Endothelial cell of umbilical vein (primary cell): ENCODE measurements around the gene NOD1. TPM values are rescaled to one million over a fixed set of nuclear protein-coding genes. Genes with fewer than 3 reads are reported as not detected.

ENCODE experiments used
- BruUV-seq: library from RNA; stranded (reverse); fragments of 400-500 nt; replicated peaks from 2 replicates; lab custom pipeline; 2021; lab: Mats Ljungman, UMichigan
- CTCF ChIA-PET: fragments of 300-600, 350-600 bp; sonication (Branson Sonifier 250); formaldehyde crosslinking; loops from one replicate; lab custom pipeline; 2021; ENCODE audit warnings: antibody characterized with exemption, inconsistent platforms; lab: Charles Lee
- POLR2A ChIA-PET: fragments of 300-600, 350-600 bp; sonication (Branson Sonifier 250); formaldehyde crosslinking; loops from one replicate; lab custom pipeline; 2021; ENCODE audit warnings: antibody characterized with exemption, inconsistent platforms; lab: Charles Lee
- DNase-seq: peaks from one replicate; pipeline ENCODE4 v3.0.0-alpha.2; 2011; ENCODE audit warnings: low read depth, low spot score
- FAIRE-seq: peaks from 2 replicates; lab custom pipeline; 2011; peaks lifted over from hg19 to GRCh38; lab: Jason Lieb, UNC
- H2AFZ ChIP-seq: 2 replicates; pipeline ENCODE4 v1.6.0; 2012; ENCODE audit warnings: low read depth, low read length, control low read depth, inconsistent platforms
- H3K27ac ChIP-seq: 2 replicates; pipeline ENCODE4 v1.5.1; 2011; ENCODE audit warnings: low read depth, mild to moderate bottlenecking, control low read depth, low read length, moderate library complexity; ENCODE audit not compliant: insufficient read depth
- H3K27me3 ChIP-seq, 2 experiments: 2 replicates each; pipeline versions ENCODE4 v1.6.0 to v1.6.1; 2011; ENCODE audit warnings: low read length in 2 of 2, mixed read lengths in 1 of 2; ENCODE audit not compliant: control insufficient read depth in 2 of 2, insufficient read depth in 2 of 2
- H3K36me3 ChIP-seq, 2 experiments: 2 replicates in 1 of 2; 3 replicates in 1 of 2; pipeline ENCODE4 v1.5.1; 2011; ENCODE audit warnings: low read length in 2 of 2, mild to moderate bottlenecking in 1 of 2, moderate library complexity in 1 of 2; ENCODE audit not compliant: control insufficient read depth in 2 of 2, insufficient read depth in 2 of 2; ENCODE audit errors: extremely low read depth in 1 of 2
- H3K4me1 ChIP-seq: 3 replicates; pipeline ENCODE4 v1.5.1; 2011; ENCODE audit warnings: mild to moderate bottlenecking, low read length; ENCODE audit not compliant: control insufficient read depth, insufficient read depth; ENCODE audit errors: extremely low read depth
- H3K4me2 ChIP-seq: 2 replicates; pipeline ENCODE4 v1.6.1; 2011; ENCODE audit warnings: low read length, control low read depth, mixed read lengths; ENCODE audit not compliant: insufficient read depth
- H3K4me3 ChIP-seq, 3 experiments: fragments of 200-600 bp in 1 of 3; sonication (generic), shearing (Covaris generic) in 1 of 3; replicated peaks in 1 of 3; 2 replicates each; pipeline ENCODE4 v1.5.1; 2011 to 2016; ENCODE audit warnings: control low read depth in 3 of 3, low read length in 3 of 3, mild to moderate bottlenecking in 2 of 3, inconsistent platforms in 1 of 3, low read depth in 1 of 3, moderate library complexity in 1 of 3; ENCODE audit not compliant: insufficient read depth in 1 of 3
- H3K79me2 ChIP-seq: 2 replicates; pipeline ENCODE4 v1.6.0; 2012; ENCODE audit warnings: low read length, inconsistent platforms; ENCODE audit not compliant: control insufficient read depth, insufficient read depth
- H3K9ac ChIP-seq: replicated peaks from 2 replicates; pipeline ENCODE3; 2011; ENCODE audit warnings: low read length, control low read depth; ENCODE audit not compliant: insufficient read depth; ENCODE audit errors: extremely low read depth
- H3K9me1 ChIP-seq: replicated peaks from 3 replicates; pipeline ENCODE4 v1.6.0; 2011; ENCODE audit warnings: mild to moderate bottlenecking, low read length; ENCODE audit not compliant: control insufficient read depth, insufficient read depth; ENCODE audit errors: extremely low read depth
- H3K9me3 ChIP-seq: replicated peaks from 2 replicates; pipeline ENCODE4 v1.5.1; 2012; ENCODE audit warnings: low read length, inconsistent platforms; ENCODE audit not compliant: control insufficient read depth, insufficient read depth
- H4K20me1 ChIP-seq: replicated peaks from 2 replicates; pipeline ENCODE3; 2011; ENCODE audit warnings: mild to moderate bottlenecking, low read length; ENCODE audit not compliant: control insufficient read depth, insufficient read depth; ENCODE audit errors: extremely low read depth
- CTCF ChIP-seq, 2 donors: IDR thresholded peaks; 1 replicate in 1 of 2; 2 replicates in 1 of 2; pipeline ENCODE4 v1.5.1; 2011; ENCODE audit warnings: low read length in 2 of 2, mild to moderate bottlenecking in 2 of 2, moderate library complexity in 2 of 2, control low read depth in 1 of 2, inconsistent platforms in 1 of 2, low read depth in 1 of 2; ENCODE audit not compliant: insufficient read depth in 1 of 2; ENCODE audit errors: extremely low read depth in 1 of 2
- EZH2 ChIP-seq: IDR thresholded peaks from 2 replicates; pipeline ENCODE4 v1.6.1; 2012; ENCODE audit warnings: borderline replicate concordance, low read depth, mild to moderate bottlenecking, moderate library complexity, low read length, inconsistent platforms; ENCODE audit not compliant: severe bottlenecking
- FOS ChIP-seq: IDR thresholded peaks from 2 replicates; pipeline ENCODE4 v1.6.1; 2011; ENCODE audit warnings: mild to moderate bottlenecking, low read length, moderate library complexity, borderline replicate concordance; ENCODE audit not compliant: insufficient read depth
- GATA2 ChIP-seq: IDR thresholded peaks from 2 replicates; pipeline ENCODE4 v1.7.0; 2011; ENCODE audit warnings: low read depth, mild to moderate bottlenecking, moderate library complexity, mixed read lengths, low read length; ENCODE audit not compliant: insufficient read length, insufficient read depth
- JUN ChIP-seq: IDR thresholded peaks from 2 replicates; pipeline ENCODE4 v1.6.1; 2011; ENCODE audit warnings: borderline replicate concordance, low read depth; ENCODE audit not compliant: insufficient read length, insufficient read depth
- MAX ChIP-seq: IDR thresholded peaks from 2 replicates; pipeline ENCODE4 v1.6.1; 2011; ENCODE audit not compliant: insufficient read depth, insufficient read length
- MYC ChIP-seq: IDR thresholded peaks from one replicate; pipeline ENCODE4 v1.6.1; 2011; ENCODE audit warnings: mild to moderate bottlenecking, low read depth, low read length
- POLR2A ChIP-seq: IDR thresholded peaks from 2 replicates; pipeline ENCODE4 v1.6.1; 2012; ENCODE audit warnings: low read depth, mild to moderate bottlenecking, control low read depth, low read length
- POLR2AphosphoS5 ChIP-seq: IDR thresholded peaks from 2 replicates; pipeline ENCODE4 v1.6.1; 2012; ENCODE audit warnings: low read depth, mild to moderate bottlenecking, control low read depth, low read length, moderate library complexity; ENCODE audit not compliant: insufficient read depth
- dilution Hi-C: fragments of 300-500 bp; cut with MboI; formaldehyde crosslinking; loops from one replicate; pipeline ENCODE4 v1.15.0; 2019; ENCODE audit warnings: low sequenced_read_pairs; ENCODE audit not compliant: extremely low pct_ligation_motif_present
- intact Hi-C: fragments of 100-400 bp; cut with micrococcal nuclease; formaldehyde crosslinking; loops from one replicate; pipeline ENCODE4 v1.10.0; 2022
- polyA plus RNA-seq, 4 experiments: library from polyadenylated mRNA; depleted of rRNA in 3 of 4; stranded (reverse) in 3 of 4; unstranded in 1 of 4; fragments of >200 nt; gene quantifications; 2 replicates each; pipeline versions ENCODE4 v1.2.1 to v1.2.3, GENCODE V29; 2011 to 2012; ENCODE audit warnings: missing spikeins in 1 of 4
- total RNA-seq: library from RNA; stranded (reverse); gene quantifications from 2 replicates; pipeline ENCODE4 v1.2.3, GENCODE V29; 2021

NOD1 gene
- total and polyA plus RNA-seq, 2 donors (not counting 3 experiments of a cell fraction or from before 2014, with no cell fraction given): 22.1 to 39.2 TPM

- POLR2A ChIA-PET: no interaction called here
- H2AFZ ChIP-seq: no peak overlapping the region
- TF ChIP-seq FOS (no peak), POLR2AphosphoS5 (no peak), MAX (no peak)
- peaks cover 10% of the 10 kb centered on the region for H3K4me1 ChIP-seq
- H3K4me3 ChIP-seq: no peak overlapping the region
- CTCF ChIA-PET: interaction anchor here (1.0 to 1.2 kb wide), 2 partner anchors 12 to 43 kb away, joined by 5 to 6 read pairs; no protein-coding TSS in a partner anchor
- dilution Hi-C loops: no loop called here
- no TSS peak for BruUV-seq
- no peak for FAIRE-seq
- DNase-seq: no peak
- no peak overlapping the region for H3K4me2 ChIP-seq
- no peak overlapping the region for H3K27ac ChIP-seq
- H4K20me1 ChIP-seq: no peaks in the 10 kb centered on the region
- intact Hi-C loops: no loop called here
- H3K9me3 ChIP-seq: no peaks in the 10 kb centered on the region
- no peak overlapping the region for H3K9ac ChIP-seq
- H3K79me2 ChIP-seq: no peaks in the 10 kb centered on the region
- no peaks in the 10 kb centered on the region for H3K27me3 ChIP-seq
- H3K9me1 ChIP-seq: no peaks in the 10 kb centered on the region
- H3K36me3 ChIP-seq: no peaks in the 10 kb centered on the region
Measured at GRCh38 chr7:30521532-30521931, 42.9 kb upstream of the NOD1 start.

- H3K79me2 ChIP-seq: no peaks in the 10 kb centered on the region
- DNase-seq: no peak
- no peak overlapping the region for H3K4me3 ChIP-seq
- H4K20me1 ChIP-seq: no peaks in the 10 kb centered on the region
- intact Hi-C loops (no loop called here), dilution Hi-C loops (no loop called here)
- H3K4me2 ChIP-seq: no peak overlapping the region
- H2AFZ ChIP-seq: no peak overlapping the region
- H3K9me3 ChIP-seq: no peaks in the 10 kb centered on the region
- BruUV-seq: no TSS peak
- no peak for FAIRE-seq
- no peaks in the 10 kb centered on the region for H3K9me1 ChIP-seq
- no peaks in the 10 kb centered on the region for H3K36me3 ChIP-seq
- H3K9ac ChIP-seq: no peak overlapping the region
- CTCF ChIA-PET: no interaction called here
- no peaks in the 10 kb centered on the region for H3K27me3 ChIP-seq
- TF ChIP-seq JUN (no peak), FOS (no peak), CTCF (IDR thresholded peaks at IDR 0.05; ENCODE audit: extremely low read depth in 1 of 2, insufficient read depth in 1 of 2, low read depth in 1 of 2, low read length in 2 of 2) (no peak), EZH2 (no peak), POLR2A (no peak), GATA2 (no peak), MAX (no peak), POLR2AphosphoS5 (no peak), MYC (no peak)
- POLR2A ChIA-PET: no interaction called here
- H3K4me1 ChIP-seq: peaks cover 10% of the 10 kb centered on the region
- no peak overlapping the region for H3K27ac ChIP-seq
Measured at GRCh38 chr7:30519122-30519521, 40.5 kb upstream of the NOD1 start.
